Measurements from ENCODE around the gene POLE3.
A peak's percentile ranks its signal among the peaks of the same experiment; 100 is the strongest.
"Not testable (repeated sequence)": the region's sequence is repeated elsewhere in the genome, so short reads cannot be mapped to it uniquely, and the experiment has no call there.

The POLE3 gene

GRCh38 chr9:113376634-113377567 lies 33.6 kb downstream of the POLE3 start, which contains the start of gene HDHD3:
HDHD3 (minus strand) TSS chr9:113376986; CDS start chr9:113374354, 2,632 bp downstream.
- peak; percentile 49 to 75 for DNase-seq (ENCODE audit: low read depth in 1 of 2, low spot score in 1 of 2)

GRCh38 chr9:113375057-113376023 lies 35.1 kb downstream of the POLE3 start:
- no peak for DNase-seq (ENCODE audit: low read depth in 1 of 2, low spot score in 1 of 2)

GRCh38 chr9:113373676-113374392 lies 36.6 kb downstream of the POLE3 start:
- DNase-seq (ENCODE audit: low read depth in 1 of 2, low spot score in 1 of 2) = no peak

GRCh38 chr9:113373256-113373655 lies 37.2 kb downstream of the POLE3 start:
- DNase-seq (ENCODE audit: low read depth in 1 of 2, low spot score in 1 of 2) = no peak

GRCh38 chr9:113372059-113372458 lies 38.4 kb downstream of the POLE3 start:
- no peak for DNase-seq (ENCODE audit: low read depth in 1 of 2, low spot score in 1 of 2)

GRCh38 chr9:113370806-113371325 lies 39.6 kb downstream of the POLE3 start:
- DNase-seq (ENCODE audit: low read depth in 1 of 2, low spot score in 1 of 2) = no peak

GRCh38 chr9:113369855-113370140 lies 40.7 kb downstream of the POLE3 start:
- no peak for DNase-seq (ENCODE audit: low read depth in 1 of 2, low spot score in 1 of 2)

GRCh38 chr9:113368982-113369854 lies 41.3 kb downstream of the POLE3 start:
- no peak for DNase-seq (ENCODE audit: low read depth in 1 of 2, low spot score in 1 of 2)

- no peak for DNase-seq (ENCODE audit: low read depth in 1 of 2, low spot score in 1 of 2)
Measured at GRCh38 chr9:113368348-113368981, 42.0 kb downstream of the POLE3 start.

- not testable (repeated sequence) for DNase-seq (ENCODE audit: low read depth in 1 of 2, low spot score in 1 of 2)
Measured at GRCh38 chr9:113365652-113366051, 44.8 kb downstream of the POLE3 start.

GRCh38 chr9:113364951-113365350 lies 45.5 kb downstream of the POLE3 start:
- no peak for DNase-seq (ENCODE audit: low read depth in 1 of 2, low spot score in 1 of 2)

GRCh38 chr9:113363336-113363735 lies 47.1 kb downstream of the POLE3 start:
- no peak for DNase-seq (ENCODE audit: low read depth in 1 of 2, low spot score in 1 of 2)

GRCh38 chr9:113361304-113362018 lies 49.0 kb downstream of the POLE3 start:
- DNase-seq (ENCODE audit: low read depth in 1 of 2, low spot score in 1 of 2) = no peak

- DNase-seq (ENCODE audit: low read depth in 1 of 2, low spot score in 1 of 2) = no peak
Measured at GRCh38 chr9:113360242-113360842, 50.1 kb downstream of the POLE3 start.

- DNase-seq (ENCODE audit: low read depth in 1 of 2, low spot score in 1 of 2) = no peak
Measured at GRCh38 chr9:113359385-113359784, 51.1 kb downstream of the POLE3 start.
